HG03103 (cell line): Measurements from ENCODE around the gene THAP11.

Experiments
- ATAC-seq: cut with Tn5 transposase; IDR thresholded peaks from one replicate; pipeline ENCODE4 v1.9.1; 2021; ENCODE audit warnings: low read depth; ENCODE audit not compliant: unreplicated experiment

Gene THAP11

GRCh38 chr16:67841816-67842508 is at the start of gene THAP11:
TSS of gene THAP11 (plus strand) at chr16:67842320. CDS start at chr16:67842555, 235 bp downstream.
- ATAC-seq: peak; percentile 34

GRCh38 chr16:67796099-67796718 is 45.9 kb upstream of the THAP11 start:
- no peak for ATAC-seq

GRCh38 chr16:67800338-67800926 is 41.7 kb upstream of the THAP11 start:
- no peak for ATAC-seq

GRCh38 chr16:67801241-67801640 is 40.9 kb upstream of the THAP11 start:
- ATAC-seq: no peak

- ATAC-seq: no peak
These were observed 40.2 kb upstream of the THAP11 start for GRCh38 chr16:67801883-67802282.

GRCh38 chr16:67803894-67804293 is 38.2 kb upstream of the THAP11 start:
- ATAC-seq: no peak

GRCh38 chr16:67804853-67805542 is 37.1 kb upstream of the THAP11 start:
- ATAC-seq: no peak

GRCh38 chr16:67805718-67806427 is 36.2 kb upstream of the THAP11 start:
- ATAC-seq: peak; percentile 1

GRCh38 chr16:67806428-67807147 is 35.5 kb upstream of the THAP11 start, which contains the start of the genes RANBP10 and TSNAXIP1:
TSS of gene RANBP10 (minus strand) at chr16:67806560. CDS start at chr16:67806536, 24 bp downstream.
TSS of gene TSNAXIP1 (plus strand) at chr16:67806889. CDS start at chr16:67807150, 261 bp downstream.
- peak; percentile 83 for ATAC-seq

- ATAC-seq: no peak
These were observed 34.9 kb upstream of the THAP11 start for GRCh38 chr16:67807148-67807682.

GRCh38 chr16:67811899-67812298 is 30.2 kb upstream of the THAP11 start:
- no peak for ATAC-seq

GRCh38 chr16:67814567-67814966 is 27.6 kb upstream of the THAP11 start:
- no peak for ATAC-seq

GRCh38 chr16:67820608-67821259 is 21.4 kb upstream of the THAP11 start:
- no peak for ATAC-seq

GRCh38 chr16:67822511-67822910 is 19.6 kb upstream of the THAP11 start:
- no peak for ATAC-seq

- ATAC-seq: no peak
These were observed 17.0 kb upstream of the THAP11 start for GRCh38 chr16:67825119-67825518.

GRCh38 chr16:67825906-67826305 is 16.2 kb upstream of the THAP11 start:
- no peak for ATAC-seq

- no peak for ATAC-seq
These were observed 13.5 kb upstream of the THAP11 start for GRCh38 chr16:67828651-67829050.

- ATAC-seq: no peak
These were observed 9.1 kb upstream of the THAP11 start for GRCh38 chr16:67833030-67833414.
